Activated gamma-delta T cell treated with anti-CD3 and anti-CD28 coated beads, Interleukin-2, amount 50 U/mL, for 16 hours (primary cell): Measurements from ENCODE around the gene C7orf25.

Experiments used
- DNase-seq: peaks from one replicate; pipeline ENCODE4 v3.0.0-alpha.2; 2020; ENCODE audit warnings: low read depth

C7orf25 gene

DNA sequence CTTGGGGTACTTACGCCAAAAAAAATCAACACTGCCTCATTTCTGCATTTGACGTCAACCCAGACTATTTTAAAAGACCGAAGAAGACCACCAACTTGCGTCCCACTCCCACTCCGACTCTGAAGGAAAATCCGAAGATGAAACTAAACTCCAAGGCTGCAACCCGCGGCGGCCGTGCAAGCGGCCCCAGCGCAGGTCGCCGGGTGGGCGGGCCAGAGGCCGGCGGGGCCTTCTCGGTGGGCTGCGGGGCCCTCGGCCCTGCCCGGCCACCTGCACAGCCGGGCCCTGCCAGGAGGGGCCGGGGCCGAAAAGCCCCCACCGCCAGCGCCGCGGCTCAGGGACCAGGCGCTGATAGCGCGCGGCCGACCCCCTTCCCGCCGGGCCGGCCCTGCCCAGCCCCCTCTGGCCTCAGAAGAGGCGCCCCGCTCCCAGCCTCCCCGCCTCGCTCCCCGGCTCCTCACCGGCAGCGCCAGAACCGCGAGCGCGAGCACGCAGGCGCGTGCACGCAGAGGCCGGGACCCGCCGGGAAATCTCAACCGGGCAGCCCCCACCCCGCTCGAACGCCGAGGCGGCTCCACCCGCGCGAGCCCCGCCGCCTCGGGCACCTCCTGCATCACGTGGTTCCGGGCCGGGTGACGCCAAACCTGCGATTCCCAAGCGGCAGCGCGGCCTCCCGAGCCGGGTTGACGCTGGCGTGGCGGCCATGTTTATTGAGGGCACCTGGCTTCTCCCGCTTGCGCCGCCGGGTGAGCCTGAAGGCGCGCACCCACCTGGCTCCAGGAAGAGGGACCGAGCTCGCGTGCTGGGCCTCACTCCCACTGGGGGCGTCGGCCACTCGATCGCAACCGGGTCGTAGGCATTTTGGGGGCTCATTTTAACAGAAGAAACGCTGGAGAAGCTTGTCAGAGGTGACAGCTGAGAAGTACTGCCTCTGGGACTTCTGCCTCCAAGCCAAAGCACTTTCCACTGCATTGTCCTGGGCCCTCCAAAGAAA, at the start of gene C7orf25:
C7orf25 (minus strand) TSS at position 617 of the 994 bp plus-strand sequence. CDS start 1,170 bp downstream, outside the sequence.
- peak; percentile 89 for DNase-seq

DNA sequence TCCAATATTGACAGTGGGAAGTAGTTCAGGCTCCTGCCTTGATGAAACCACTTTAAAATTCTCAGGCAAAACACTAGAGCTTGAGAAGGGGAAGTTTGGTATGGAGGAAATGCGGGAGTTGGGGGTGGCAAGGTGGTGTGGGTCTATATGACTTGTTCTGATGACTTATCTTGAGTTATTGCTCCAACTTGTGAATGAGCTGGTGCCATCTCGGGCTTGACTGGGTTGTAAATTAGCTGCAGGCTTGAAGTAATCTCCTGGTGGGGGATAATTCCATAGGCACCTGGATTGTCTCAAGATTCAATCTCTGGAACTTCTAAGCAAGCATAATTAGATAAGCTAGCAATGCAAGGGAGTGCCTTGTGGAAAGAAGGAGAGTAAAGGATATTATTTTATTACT, 49.3 kb upstream of the C7orf25 start:
- no peak for DNase-seq

DNA sequence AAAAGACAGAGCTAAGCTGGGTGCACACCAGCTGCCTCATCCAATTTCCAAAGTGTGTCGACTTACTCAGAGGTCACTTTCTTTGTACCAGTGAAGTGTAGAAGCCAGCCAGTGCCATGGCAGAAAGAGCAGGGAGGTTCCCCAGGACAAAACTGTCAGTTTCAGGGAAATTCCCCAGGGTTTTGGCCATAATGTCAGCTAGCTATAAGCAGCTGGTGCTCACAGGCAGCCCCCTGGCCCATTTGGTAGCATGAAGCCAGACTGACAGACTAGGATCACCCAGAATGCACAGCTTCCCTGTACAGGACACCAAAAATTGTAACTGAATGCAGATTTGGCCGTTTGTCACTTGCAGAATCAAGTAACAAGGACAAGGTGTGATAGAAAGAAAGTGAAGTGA, 48.9 kb upstream of the C7orf25 start:
- no peak for DNase-seq

DNA sequence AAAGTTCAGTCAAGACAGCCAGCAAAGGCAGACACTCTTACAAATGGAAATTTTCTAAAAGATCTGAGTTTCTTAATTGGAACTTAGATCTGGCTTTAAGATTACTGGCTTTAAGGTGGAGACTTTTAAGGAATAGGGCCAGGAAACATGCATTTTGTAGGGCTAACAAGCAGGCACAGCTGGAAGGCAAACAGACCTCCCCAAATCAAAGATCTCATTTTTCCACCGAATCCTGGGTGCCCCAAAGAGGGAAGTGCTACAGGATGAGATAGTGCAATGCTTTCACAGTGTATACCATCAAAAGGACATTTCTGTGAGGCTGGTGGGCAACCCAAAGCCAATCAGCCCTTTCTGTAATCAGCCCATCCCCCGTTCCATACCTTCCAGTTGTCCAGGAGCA, 47.7 kb upstream of the C7orf25 start:
- DNase-seq: no peak

DNA sequence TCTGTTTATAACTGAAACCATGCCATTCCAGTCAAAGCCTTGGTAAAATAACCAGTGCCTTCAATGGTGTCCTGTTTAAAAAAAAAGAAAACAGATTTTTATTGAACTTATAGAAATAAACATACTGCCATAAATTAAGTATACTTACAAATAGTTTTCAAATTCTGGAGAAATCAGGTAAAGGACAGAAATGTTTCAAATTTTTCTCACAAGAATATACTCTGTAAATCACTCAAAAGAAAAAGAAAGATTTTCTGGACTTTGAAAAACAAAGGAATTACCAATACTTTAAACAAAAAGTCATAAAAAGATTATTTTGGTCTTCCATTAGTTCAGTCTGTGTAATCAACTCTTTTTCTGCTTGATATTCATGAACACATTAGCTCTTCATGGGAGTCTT, 44.2 kb upstream of the C7orf25 start:
- DNase-seq: no peak

DNA sequence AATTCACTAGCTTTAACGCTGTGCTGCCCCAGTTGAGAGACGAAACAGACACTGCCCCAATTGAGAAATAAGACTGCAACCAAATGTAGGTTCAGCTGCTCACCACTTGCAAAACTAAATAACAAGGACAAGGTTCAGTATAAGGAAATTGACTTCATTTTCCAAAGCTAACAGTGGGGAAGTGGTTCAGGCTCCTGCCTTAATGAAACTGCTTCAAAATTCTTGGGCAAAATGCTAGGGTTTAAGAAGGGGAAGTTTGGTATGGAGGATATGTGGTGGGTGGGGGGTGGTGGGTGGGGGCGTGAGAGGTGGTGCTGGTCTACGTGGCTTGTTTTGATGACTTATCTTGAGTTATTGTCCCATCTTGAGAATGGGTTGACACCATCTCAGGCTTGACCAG, 42.1 kb upstream of the C7orf25 start:
- DNase-seq: no peak

DNA sequence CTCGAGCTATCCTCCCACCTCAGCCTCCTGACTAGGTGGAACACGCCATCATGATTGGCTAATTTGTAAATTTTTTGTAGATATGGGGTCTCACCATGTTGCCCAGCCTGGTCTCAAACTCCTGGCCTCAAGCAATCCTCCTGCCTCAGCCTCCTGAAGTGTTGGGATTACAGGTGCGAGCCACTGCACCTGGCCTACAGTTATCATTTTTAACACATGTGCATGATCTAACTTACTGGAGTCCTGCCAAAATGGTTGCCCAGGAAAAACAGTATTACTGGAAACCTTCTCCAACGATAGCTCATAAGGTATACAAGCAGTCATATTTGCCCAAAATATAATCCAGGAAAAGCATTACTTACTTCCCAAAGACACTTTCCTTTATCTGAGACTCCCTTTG, 40.5 kb upstream of the C7orf25 start:
- no peak for DNase-seq

DNA sequence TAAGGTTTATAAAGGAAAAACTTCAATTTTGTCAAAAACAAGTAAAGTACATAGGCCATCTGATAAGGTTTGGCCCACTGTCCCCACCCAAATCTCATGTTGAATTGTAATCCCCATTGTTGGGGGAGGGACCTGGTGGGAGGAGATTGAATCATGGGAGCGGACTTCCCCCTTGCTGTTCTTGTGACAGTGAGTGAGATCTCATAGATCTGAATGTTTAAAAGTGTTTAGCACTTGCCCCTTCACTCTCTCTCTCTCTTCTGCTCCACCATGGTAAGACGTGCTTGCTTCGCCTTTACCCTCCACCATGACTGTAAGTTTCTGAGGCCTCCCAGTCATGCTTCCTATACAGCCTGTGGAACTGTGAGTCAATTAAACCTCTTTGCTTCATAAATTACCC, 38.5 kb upstream of the C7orf25 start:
- no peak for DNase-seq

DNA sequence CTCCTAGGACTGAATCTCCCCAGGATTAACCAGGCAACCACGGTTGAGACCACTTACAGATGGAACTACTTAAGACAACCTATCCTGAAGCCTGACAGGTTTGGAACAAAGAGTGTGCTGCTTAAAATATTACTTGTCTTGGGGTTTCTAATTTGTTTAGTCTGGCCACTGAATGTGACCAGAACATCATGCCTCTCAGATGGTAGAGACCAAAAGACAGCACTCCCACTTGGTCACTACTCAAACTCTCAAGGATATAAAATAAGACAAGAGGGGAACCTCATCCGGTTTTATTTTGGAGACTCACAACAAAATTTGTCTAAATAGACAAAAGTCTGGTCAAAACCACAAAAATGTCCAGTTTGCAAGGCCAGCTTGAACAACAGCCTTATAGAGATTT, 35.7 kb upstream of the C7orf25 start:
- no peak for DNase-seq

DNA sequence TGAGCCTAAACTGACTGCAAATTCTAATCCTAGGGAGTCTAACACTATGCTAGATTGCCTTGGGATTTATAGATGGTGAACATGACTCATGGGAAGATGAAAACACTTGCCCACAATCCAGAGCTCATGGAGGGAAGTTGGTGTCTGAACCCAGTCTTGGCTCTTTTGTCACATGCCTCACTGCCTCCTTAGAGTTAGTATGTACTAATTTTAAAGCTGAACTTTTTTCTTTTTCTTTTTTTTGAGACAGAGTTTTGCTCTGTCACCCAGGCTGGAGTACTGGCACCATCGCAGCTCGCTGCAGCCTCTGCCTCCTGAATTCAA, 34.7 kb upstream of the C7orf25 start:
- DNase-seq: no peak

DNA sequence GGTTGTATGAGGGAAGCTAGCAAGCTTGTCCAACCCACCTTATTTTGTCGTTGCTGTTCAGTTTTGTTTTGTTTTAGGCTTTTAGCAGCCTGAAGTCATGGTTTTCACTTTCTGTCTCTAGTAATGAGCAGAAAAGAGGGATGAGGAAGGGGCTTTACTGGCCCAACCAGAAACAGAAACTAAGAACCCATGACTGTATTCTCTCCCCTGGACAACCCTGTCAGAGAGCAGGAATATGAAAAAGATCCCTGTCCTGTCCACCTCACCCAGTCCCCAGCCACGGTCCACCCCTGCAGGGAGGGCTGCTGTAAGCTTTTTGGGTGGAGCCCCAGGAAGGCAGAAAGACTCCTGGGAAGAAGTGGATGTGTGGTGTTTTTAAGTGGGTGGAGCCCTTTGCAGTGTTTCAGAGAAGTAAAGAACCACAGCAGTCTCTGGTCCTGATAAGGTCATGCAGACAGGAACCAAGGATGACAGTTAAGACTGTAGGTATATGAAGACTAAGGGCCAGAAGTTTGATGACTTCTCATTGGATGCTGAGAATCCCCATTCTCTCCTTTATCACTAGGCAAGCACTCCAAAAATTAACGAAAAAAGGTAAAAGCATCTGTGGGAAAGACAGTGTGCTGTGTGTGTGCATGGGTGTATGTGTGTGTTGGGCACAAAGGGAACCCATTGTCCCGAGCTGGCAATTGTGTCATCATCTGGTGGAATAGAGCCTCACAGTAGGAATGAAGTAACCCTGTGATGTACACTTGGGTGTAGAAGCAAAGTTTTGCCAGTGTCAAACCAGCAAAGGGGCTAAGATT, 34.2 kb upstream of the C7orf25 start:
- no peak for DNase-seq

DNA sequence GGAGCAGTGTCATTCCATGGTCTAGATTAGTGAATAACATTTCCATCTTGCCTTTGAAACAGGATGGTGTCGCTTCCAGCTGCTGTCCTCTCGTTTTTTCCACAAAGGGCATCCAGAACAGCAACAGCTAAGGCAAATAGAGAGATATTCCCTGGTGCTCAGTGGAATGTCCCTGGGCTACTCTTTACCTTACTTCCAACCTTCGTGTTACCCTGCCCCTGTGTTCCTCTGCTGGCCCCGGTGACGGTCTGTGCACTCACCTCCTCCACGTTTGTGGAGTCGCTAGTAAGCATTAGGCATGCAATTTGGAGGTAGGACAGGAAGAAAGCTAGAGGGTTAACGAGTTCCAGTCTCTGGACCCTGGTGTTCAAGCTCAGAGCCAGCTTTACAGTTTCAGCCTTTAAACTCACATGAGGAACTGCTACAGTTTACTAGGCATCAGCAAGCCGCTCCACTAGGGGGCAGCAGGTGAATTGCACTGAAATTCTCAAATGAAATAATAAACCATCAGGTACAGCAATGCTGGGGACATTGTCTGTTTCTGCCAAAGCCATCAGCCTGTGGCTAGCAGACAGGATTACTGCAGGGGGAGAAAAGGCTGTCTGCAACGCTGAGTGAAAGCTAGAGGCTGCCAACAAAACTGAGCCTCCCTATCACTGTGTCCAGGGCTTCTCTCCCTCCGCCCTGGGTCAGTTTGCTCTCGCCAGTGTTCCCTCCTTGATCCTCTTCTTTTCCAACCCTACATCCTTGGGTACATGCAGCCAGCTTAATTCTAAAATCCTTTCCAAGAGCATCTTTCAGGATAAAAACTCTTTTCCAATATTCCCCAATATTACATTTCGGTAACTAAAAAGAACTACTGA, 29.3 kb upstream of the C7orf25 start:
- peak; percentile 56 for DNase-seq

DNA sequence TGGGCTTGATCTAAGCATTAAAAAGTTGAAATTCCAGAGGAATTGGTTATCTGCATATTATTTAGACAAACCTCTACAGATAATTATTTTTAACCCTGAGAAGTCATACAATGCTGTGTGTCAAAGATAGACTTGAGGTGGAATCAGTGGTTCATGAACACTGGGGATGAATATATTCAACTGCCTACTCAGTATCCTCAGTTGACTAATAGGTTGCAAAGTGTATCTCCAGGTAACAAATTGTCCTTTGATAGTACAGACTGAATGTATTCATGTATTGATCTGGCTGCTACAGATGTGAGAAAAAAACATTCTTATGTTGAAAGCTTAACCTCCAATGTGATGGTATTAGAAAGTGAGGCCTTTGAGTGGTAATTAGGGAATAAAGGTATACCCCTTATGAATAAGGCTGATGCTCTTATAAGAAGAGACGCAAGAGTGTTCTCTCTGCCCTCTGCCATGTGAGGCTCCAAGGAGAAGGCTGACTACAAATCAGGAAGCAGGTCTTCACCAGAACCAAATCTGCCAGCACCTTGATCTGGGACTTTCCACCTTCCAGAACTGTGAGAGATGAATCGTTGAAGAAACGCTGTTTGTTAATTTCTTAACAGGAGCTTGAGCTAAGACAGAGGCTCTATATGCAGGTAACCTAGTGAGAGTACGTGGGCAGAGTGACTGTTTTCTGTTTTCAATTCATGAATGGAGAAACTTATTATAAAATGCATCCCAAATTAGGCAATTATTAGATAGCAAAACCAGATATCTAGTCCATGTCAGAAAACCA, 27.8 kb upstream of the C7orf25 start:
- DNase-seq: no peak

DNA sequence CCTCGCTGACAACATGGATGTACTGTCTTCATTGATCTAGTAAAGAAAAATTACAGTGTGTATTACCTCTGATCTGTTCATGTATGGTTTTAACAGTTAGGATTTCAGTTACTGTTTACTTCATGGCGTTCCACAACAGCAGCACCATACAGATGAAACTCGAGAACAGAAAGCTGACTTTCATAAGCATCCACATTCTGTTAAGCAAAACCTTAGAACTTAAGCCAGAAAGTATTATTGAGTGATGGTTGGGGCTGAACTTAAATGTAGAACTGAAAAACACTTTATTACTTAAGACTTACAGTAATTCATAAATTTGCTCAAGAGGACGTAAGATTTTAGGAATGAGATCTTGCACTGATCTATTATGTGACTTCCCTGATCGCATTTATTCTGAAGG, 24.0 kb upstream of the C7orf25 start:
- no peak for DNase-seq

DNA sequence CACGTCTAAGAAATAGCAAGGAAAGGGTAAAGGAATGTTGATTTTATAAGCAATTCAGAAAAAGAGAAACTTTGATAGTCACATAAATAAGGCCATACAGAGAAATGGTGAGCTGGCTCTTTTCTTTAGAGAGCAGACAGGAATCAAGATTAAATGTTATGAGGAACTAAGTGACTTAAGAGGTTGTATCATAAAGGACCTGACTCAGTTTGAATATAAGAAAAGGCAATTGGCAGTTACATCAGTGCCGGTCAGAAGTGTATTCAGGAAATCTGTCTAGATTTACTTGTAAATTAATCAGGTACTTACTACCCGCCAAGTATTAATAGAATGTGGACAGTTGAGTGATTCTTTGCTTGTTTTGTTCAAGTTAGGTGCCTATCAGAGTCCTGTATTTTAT, 22.4 kb upstream of the C7orf25 start:
- DNase-seq: no peak

DNA sequence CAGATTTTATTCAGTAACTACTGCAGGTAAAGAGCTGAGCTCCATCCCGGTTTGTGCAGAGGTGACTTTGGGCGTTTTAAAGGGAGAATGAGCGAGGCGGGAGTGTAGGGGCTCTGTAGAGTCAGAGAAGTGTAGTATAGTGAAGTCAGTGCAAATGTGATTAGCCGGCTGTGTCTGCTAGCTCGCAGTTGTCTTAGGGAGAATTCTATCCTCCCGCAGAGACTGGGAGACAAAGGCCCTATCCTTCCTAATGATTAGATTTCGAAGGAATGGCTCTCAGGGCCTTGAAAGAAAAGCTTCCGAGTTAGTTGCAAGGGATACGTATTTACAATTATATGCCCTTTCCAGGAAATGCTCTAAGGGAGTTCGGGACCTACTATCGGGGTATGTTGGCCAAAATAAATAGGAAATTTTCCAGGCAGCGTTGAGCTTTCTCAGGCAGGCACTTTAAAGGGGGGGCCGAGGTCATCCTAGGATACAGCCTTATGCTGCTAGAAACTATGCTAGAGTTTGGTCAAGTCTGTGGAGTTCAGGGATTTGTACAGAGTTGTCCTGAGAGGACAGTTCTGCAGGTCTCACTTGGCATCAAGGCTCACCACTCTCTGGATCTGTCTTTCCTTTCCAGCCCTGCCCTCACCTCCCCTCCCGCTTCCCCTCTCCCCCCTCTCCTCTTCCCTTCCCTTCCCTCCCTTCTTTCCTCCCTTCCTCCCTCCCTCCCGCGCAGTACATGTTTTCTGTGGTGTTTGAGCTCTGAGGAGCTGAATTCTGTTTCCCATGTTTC, 21.1 kb upstream of the C7orf25 start:
- no peak for DNase-seq

DNA sequence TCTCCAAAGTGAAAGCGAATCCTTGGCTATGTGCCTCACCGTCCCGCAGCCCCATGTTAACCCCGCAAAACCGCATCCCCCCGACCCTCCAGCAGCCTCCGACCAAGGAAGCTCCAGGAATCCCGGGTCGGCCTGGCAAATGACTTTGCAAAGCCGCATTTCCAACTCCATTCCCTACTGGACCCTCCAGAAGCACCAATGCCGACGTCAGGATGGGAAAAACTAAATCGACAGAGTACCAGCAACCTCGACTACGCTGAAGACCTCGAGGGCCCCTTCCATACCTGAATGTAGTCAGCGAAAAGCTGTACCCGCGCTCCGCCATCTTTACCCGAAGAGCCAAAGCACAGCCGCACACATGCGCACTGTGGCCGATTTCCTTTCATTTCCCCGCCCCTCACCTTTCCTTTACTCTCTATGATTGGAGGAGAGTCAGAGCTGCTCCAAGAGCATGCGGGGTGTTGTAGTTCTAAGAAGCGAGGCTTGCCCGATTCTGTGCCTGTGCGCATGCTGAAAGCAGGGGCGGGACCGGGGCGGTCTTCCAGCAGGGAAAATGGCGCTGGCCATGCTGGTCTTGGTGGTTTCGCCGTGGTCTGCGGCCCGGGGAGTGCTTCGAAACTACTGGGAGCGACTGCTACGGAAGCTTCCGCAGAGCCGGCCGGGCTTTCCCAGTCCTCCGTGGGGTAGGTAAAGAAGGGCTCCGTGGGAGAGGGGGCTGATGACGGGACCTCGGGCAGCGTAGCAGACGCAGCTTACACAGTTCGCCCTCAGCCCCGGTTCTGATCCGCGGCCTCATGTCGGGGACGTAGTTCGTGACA, 20.2 kb upstream of the C7orf25 start, which contains the start of the genes MRPL32 and PSMA2:
MRPL32 (plus strand) TSS at position 543 of the 818 bp plus-strand sequence; CDS start at position 554, 11 bp downstream.
PSMA2 (minus strand) TSS at position 341 of the 818 bp plus-strand sequence; CDS start at position 325, 16 bp downstream.
- peak; percentile 90 for DNase-seq

DNA sequence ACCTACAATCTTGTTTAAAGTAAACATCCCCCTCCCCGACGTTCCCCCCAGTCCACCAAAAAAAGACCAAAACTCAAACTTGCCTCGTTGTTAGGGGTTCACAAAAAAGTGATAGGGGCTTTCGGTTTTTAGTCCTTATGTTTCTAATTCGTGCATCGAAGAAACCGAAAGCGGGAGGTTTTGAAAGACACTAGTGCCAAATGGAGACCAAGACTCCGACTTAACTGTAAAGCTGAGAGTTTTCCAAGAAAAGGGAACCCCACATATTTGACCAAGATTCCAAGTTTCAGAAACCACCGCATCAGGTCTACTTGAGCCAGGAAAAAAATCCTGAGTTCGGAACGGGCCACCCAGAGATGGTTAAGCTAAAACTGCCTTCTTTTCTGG, 19.6 kb upstream of the C7orf25 start:
- DNase-seq: no peak

DNA sequence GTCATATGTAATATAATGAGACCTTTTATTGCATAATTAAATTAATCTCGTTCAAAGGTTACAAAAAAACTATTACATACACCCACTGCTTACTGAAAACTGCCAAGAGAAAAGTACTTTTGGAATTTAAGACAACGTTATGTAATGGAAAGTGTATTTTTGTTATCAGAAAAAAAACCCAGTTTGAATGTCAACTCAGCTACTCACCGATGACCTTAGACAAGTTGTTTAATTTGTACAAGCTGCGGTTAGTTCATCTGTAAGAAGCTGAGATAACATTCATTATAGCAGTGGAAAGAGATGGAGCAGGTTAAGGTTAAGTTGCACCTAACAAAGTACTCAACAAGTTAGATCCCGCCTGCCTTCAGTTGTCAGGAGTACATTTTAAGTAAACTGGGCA, 19.0 kb upstream of the C7orf25 start:
- DNase-seq: no peak
